Brain microvascular endothelial cell (primary cell): Measurements from ENCODE around the gene RHOBTB1.
A peak's percentile ranks its signal among the peaks of the same experiment; 100 is the strongest.

Experiments used
- DNase-seq: peaks from one replicate; pipeline ENCODE4 v3.0.0-alpha.2; 2020
- H3K27ac ChIP-seq: fragments of 250-450 bp; sonication (Bioruptor Pico); 2 replicates; pipeline ENCODE4 v1.5.1; 2020; ENCODE audit warnings: mild to moderate bottlenecking, moderate library complexity
- H3K27me3 ChIP-seq: fragments of 250-450 bp; sonication (Bioruptor Pico); replicated peaks from 2 replicates; pipeline ENCODE4 v1.5.1; 2020; ENCODE audit warnings: mild to moderate bottlenecking
- H3K36me3 ChIP-seq: fragments of 250-450 bp; sonication (Bioruptor Pico); replicated peaks from 2 replicates; pipeline ENCODE4 v1.5.1; 2020; ENCODE audit warnings: mild to moderate bottlenecking
- H3K4me3 ChIP-seq: 2 replicates; pipeline ENCODE4 v1.5.1; 2011; ENCODE audit warnings: low read depth, mild to moderate bottlenecking, control low read depth, low read length, moderate library complexity
- in situ Hi-C: cut with HindIII; loops from 2 replicates; pipeline ENCODE4 v1.10.0; 2017; ENCODE audit warnings: low sequenced_read_pairs, low pct_ligation_motif_present
- TF ChIP-seq, protein P1 (sequence below): IDR thresholded peaks from 2 replicates; pipeline ENCODE4 v1.5.1; 2011; ENCODE audit warnings: low read depth, mild to moderate bottlenecking, moderate library complexity, low read length, control low read depth, inconsistent platforms; ENCODE audit errors: missing control alignments

The RHOBTB1 gene

DNA sequence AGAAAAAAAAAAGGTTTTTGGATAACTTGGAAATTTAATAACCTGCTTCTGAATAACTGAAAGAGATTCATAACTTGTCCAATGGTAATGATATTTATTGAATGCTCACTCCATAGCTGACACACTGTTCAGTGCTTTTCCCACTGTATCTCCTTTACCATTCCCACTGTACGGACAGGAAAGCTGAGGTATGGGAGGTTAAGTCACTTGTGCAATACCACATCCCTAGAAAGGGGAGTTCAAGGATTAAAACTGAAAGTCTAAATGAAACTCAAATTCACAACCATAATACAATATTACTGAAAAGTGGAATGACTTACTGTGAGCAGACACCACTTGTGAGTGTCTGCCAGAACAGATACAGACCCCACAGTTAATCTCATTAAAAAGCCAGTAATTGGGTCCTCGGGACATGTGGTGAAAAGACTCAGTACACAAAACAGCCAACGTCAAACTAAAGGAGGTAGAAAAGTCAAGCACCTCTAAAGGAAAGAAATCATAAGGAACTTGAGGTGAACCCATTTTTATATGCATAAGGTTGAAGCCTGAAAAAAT is 13.8 kb upstream of the RHOBTB1 start:
- no peak for DNase-seq
- H3K27ac ChIP-seq = no peak overlapping the region
- in situ Hi-C loops = no loop called here
- no peaks in the 10 kb centered on the region for H3K36me3 ChIP-seq
- H3K4me3 ChIP-seq = no peak overlapping the region
- TF ChIP-seq, protein P1, sequence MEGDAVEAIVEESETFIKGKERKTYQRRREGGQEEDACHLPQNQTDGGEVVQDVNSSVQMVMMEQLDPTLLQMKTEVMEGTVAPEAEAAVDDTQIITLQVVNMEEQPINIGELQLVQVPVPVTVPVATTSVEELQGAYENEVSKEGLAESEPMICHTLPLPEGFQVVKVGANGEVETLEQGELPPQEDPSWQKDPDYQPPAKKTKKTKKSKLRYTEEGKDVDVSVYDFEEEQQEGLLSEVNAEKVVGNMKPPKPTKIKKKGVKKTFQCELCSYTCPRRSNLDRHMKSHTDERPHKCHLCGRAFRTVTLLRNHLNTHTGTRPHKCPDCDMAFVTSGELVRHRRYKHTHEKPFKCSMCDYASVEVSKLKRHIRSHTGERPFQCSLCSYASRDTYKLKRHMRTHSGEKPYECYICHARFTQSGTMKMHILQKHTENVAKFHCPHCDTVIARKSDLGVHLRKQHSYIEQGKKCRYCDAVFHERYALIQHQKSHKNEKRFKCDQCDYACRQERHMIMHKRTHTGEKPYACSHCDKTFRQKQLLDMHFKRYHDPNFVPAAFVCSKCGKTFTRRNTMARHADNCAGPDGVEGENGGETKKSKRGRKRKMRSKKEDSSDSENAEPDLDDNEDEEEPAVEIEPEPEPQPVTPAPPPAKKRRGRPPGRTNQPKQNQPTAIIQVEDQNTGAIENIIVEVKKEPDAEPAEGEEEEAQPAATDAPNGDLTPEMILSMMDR = no peak
- no peaks in the 10 kb centered on the region for H3K27me3 ChIP-seq

DNA sequence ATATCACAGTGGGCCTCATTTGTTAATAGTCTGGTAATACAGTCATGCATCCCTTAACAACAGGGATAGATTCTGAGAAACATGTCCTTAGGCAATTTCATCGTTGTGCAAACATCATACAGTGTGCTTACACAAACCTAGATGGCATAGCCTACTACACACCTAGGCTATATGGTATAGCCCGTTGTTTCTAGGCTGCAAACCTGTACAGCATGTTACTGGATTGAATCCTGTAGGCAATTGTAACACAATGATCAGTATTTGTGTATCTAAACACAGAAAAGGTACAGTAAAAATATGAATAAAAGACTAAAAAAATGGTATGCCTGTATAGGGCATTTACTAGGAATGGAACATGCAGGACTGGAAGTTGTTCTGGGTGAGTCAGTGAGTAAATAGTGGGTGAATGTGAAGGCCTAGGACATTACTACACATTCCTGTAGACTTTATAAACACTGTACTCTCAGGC is 12.0 kb upstream of the RHOBTB1 start:
- H3K27ac ChIP-seq = peak overlapping the region; percentile 49
- no peaks in the 10 kb centered on the region for H3K36me3 ChIP-seq
- H3K4me3 ChIP-seq = no peak overlapping the region
- DNase-seq = peak; percentile 80
- TF ChIP-seq, protein P1 = no peak
- in situ Hi-C loops = no loop called here
- H3K27me3 ChIP-seq = no peaks in the 10 kb centered on the region

DNA sequence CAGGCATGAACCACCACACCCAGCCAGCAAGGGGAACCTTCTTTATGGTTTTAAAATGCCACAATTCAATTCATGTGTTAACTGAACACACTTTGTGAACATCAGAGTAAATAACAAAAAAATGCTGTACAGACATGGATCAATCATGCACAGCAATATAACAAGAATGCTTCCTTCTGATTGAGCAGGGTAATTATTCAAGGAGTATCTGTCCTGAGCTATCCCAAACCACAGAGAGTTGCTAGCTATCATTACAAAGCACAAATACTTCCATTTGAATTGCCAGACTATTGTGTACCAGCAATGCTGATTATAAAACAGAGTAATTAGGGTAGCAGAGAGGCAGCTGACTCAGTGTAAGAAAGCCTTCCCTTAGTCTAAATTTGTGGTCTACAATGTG is 11.3 kb upstream of the RHOBTB1 start:
- in situ Hi-C loops = no loop called here
- no peaks in the 10 kb centered on the region for H3K36me3 ChIP-seq
- TF ChIP-seq, protein P1 = no peak
- no peaks in the 10 kb centered on the region for H3K27me3 ChIP-seq
- no peak for DNase-seq
- H3K4me3 ChIP-seq = no peak overlapping the region
- H3K27ac ChIP-seq = no peak overlapping the region

DNA sequence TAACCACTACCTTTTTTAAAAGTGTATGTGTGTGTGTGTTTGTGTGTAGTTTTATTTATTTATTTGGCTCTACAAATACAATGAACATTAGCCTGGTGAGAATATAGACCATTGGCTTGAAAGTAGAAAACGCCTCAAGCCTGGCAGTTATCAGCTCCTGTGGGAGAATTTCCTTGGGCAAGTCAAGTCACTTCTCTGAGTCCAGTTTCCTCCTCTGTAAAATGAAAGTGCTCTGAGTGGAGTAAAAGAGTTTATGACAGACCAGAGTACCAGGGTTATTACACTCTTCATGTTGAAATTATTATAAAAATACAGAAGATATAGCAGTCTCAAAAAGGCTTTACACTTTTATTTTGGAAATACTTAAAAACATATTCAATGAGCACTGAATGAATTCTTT is 10.1 kb upstream of the RHOBTB1 start:
- in situ Hi-C loops = no loop called here

DNA sequence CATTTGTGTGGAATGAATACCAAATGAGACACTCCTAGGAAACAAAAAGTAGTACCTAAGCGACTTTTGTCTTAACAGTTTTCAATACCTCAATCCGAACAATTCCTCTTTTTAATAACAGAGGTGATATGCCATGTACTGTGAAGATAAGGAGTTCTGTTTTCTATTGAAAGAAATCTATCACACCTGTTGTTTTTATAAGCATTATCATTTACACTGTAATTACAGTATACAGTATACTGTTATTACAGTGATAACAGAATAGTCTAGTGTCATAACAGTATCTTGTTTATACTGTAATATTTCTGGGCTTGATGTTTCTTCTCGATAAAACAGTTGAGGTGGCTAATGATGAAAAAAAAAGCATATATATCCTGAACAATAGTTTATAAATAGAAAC is 9.4 kb upstream of the RHOBTB1 start:
- H3K27ac ChIP-seq = no peak overlapping the region
- DNase-seq = no peak
- H3K36me3 ChIP-seq = no peaks in the 10 kb centered on the region
- no peak overlapping the region for H3K4me3 ChIP-seq
- in situ Hi-C loops = no loop called here
- TF ChIP-seq, protein P1 = no peak
- no peaks in the 10 kb centered on the region for H3K27me3 ChIP-seq

More for the DNA sequence above, 10.1 kb upstream of the RHOBTB1 start:
- DNase-seq = no peak
- TF ChIP-seq, protein P1 = no peak
- H3K36me3 ChIP-seq = no peaks in the 10 kb centered on the region
- H3K4me3 ChIP-seq = no peak overlapping the region
- H3K27me3 ChIP-seq = no peaks in the 10 kb centered on the region
- no peak overlapping the region for H3K27ac ChIP-seq

DNA sequence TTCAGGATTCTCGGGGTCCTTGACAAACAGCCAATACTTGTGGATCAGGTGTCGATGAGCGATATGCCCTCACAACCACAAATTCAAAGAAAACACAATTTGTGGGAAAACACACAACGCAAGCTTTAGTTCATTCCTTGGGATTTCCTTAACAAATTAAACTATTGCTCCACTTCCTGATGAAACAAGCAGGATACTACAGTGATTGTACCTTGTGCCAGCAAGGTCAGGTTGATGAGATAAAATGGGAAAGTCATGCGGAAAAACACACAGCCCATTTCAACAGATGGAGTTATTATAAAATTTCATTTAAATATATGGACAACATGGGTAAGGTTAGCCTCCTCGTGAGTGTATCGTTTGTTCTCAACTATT is 8.8 kb upstream of the RHOBTB1 start:
- TF ChIP-seq, protein P1 = no peak
- no peaks in the 10 kb centered on the region for H3K27me3 ChIP-seq

More for the DNA sequence above, 8.8 kb upstream of the RHOBTB1 start:
- Histone ChIP-seq H3K27ac (no peak overlapping the region), H3K36me3 (no peaks in the 10 kb centered on the region), H3K4me3 (no peak overlapping the region)
- in situ Hi-C loops = no loop called here
- no peak for DNase-seq
